ENCODE results near the gene CCKAR. TPM values are rescaled to one million over a fixed set of nuclear protein-coding genes. Genes with fewer than 3 reads are reported as not detected.

CCKAR gene
- total and polyA plus RNA-seq, 11 donors: 0.20 TPM; not detected in 10

- 55 to 73% (median 68%) methylated on average over 5 of the region's 5 CpGs for WGBS, 4 donors
- Histone ChIP-seq H3K4me3 (no peak overlapping the region), H3K9me3 (peaks cover 0 to 8% (median 0%) of the 10 kb centered on the region in 12 donors), H3K4me1 (no peaks in the 10 kb centered on the region), H3K27ac (no peak overlapping the region), H3K36me3 (no peaks in the 10 kb centered on the region), H3K27me3 (no peaks in the 10 kb centered on the region)
- DNase-seq: no peak
- TF ChIP-seq, protein P1, sequence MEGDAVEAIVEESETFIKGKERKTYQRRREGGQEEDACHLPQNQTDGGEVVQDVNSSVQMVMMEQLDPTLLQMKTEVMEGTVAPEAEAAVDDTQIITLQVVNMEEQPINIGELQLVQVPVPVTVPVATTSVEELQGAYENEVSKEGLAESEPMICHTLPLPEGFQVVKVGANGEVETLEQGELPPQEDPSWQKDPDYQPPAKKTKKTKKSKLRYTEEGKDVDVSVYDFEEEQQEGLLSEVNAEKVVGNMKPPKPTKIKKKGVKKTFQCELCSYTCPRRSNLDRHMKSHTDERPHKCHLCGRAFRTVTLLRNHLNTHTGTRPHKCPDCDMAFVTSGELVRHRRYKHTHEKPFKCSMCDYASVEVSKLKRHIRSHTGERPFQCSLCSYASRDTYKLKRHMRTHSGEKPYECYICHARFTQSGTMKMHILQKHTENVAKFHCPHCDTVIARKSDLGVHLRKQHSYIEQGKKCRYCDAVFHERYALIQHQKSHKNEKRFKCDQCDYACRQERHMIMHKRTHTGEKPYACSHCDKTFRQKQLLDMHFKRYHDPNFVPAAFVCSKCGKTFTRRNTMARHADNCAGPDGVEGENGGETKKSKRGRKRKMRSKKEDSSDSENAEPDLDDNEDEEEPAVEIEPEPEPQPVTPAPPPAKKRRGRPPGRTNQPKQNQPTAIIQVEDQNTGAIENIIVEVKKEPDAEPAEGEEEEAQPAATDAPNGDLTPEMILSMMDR (IDR thresholded peaks at IDR 0.05): no peak
- no peak for TF ChIP-seq POLR2A (IDR thresholded peaks at IDR 0.05)
- no peak for ATAC-seq
- intact Hi-C loops (cut with DNase I): no loop called here
These were observed 39.2 kb upstream of the CCKAR start for GRCh38 chr4:26529479-26529878.

GRCh38 chr4:26525771-26526150 lies 35.5 kb upstream of the CCKAR start:
- Histone ChIP-seq H3K27me3 (peaks cover 0 to 7% (median 0%) of the 10 kb centered on the region in 9 donors), H3K9me3 (peaks cover 0 to 8% (median 0%) of the 10 kb centered on the region in 12 donors), H3K4me1 (no peaks in the 10 kb centered on the region), H3K27ac (no peak overlapping the region), H3K36me3 (no peaks in the 10 kb centered on the region), H3K4me3 (no peak overlapping the region)
- no peak for DNase-seq
- WGBS, 4 donors: 80 to 87% (median 86%) methylated on average over 4 of the region's 4 CpGs
- ATAC-seq: no peak
- intact Hi-C loops (cut with DNase I): no loop called here
- TF ChIP-seq POLR2A (IDR thresholded peaks at IDR 0.05): no peak
- TF ChIP-seq, protein P1 (IDR thresholded peaks at IDR 0.05): no peak

DNA sequence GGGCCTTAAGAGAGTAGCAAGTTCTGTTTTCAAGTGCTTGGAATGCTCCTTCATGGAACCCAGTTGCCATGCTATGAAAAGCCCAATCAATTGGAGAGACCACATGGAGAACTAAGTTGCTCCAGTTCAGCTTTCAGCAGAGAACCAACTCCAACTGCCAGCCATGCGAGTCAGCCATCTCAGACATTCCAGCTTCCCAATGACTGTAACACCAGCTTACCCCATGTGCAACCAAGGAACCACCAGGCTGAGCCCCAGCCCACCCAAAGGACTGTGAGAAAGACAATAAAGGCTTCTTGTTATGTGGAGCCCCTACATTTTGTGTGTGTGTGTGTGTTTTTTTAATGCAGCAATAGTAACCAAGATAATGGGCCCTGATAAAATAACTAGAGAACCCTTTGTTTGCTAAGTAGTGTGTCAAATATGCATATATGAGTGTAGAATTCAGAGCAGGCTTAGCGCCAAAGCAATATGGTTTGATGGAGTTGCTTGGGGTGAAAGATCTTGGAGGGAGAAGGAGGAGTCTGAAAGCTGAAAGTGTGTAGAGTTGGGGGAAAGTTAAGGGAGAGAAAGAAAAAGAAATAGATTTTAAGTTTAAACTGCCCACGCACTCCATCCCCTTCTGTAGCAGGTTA lies 35.0 kb upstream of the CCKAR start:
- ATAC-seq (no peak), DNase-seq (no peak)
- Histone ChIP-seq H3K9me3 (peaks cover 0 to 3% (median 0%) of the 10 kb centered on the region in 12 donors), H3K27ac (no peak overlapping the region), H3K27me3 (peaks cover 0 to 7% (median 0%) of the 10 kb centered on the region in 9 donors), H3K36me3 (no peaks in the 10 kb centered on the region), H3K4me1 (no peaks in the 10 kb centered on the region), H3K4me3 (no peak overlapping the region)
- intact Hi-C loops (cut with DNase I): no loop called here
- 93 to 98% (median 96%) methylated on average over 3 of the region's 3 CpGs for WGBS, 4 donors
- TF ChIP-seq, protein P1 (IDR thresholded peaks at IDR 0.05): no peak
- TF ChIP-seq POLR2A (IDR thresholded peaks at IDR 0.05): no peak

- Histone ChIP-seq H3K27me3 (peaks cover 0 to 7% (median 0%) of the 10 kb centered on the region in 9 donors), H3K9me3 (no peaks in the 10 kb centered on the region), H3K4me3 (no peak overlapping the region), H3K4me1 (no peaks in the 10 kb centered on the region), H3K36me3 (no peaks in the 10 kb centered on the region), H3K27ac (no peak overlapping the region)
- DNase-seq (no peak), ATAC-seq (no peak)
- TF ChIP-seq, protein P1 (IDR thresholded peaks at IDR 0.05): no peak
- TF ChIP-seq POLR2A (IDR thresholded peaks at IDR 0.05): no peak
- WGBS, 4 donors: 91 to 95% (median 92%) methylated on average over 1 of the region's 1 CpG
- intact Hi-C loops (cut with DNase I): no loop called here
These were observed 33.7 kb upstream of the CCKAR start for GRCh38 chr4:26524011-26524410.

Measured in heart left ventricle (tissue), 16 donors.